Adrenal gland (tissue), 12 donors: Measurements from ENCODE around the gene VPS13D. TPM values are rescaled to one million over a fixed set of nuclear protein-coding genes. Genes with fewer than 3 reads are reported as not detected.
"Not testable (repeated sequence)": the region's sequence is repeated elsewhere in the genome, so short reads cannot be mapped to it uniquely, and the experiment has no call there.

Source experiments
- DNase-seq, 7 donors: peaks; one replicate each; pipeline ENCODE4 v3.0.0-alpha.2; 2019 to 2020
- H3K27ac ChIP-seq, 5 donors: fragments of 200-600 bp; sonication (generic) in 4 of 5; 1 replicate in 3 of 5; 2 replicates in 2 of 5; pipeline versions ENCODE4 v1.5.1 to v1.8.0; 2016 to 2020; ENCODE audit warnings: mild to moderate bottlenecking in 1 of 5
- H3K27me3 ChIP-seq: fragments of 200-600 bp; 2 replicates; pipeline ENCODE4 v1.8.0; 2021
- H3K36me3 ChIP-seq, 2 donors: fragments of 200-600 bp; replicated peaks in 1 of 2; 1 replicate in 1 of 2; 2 replicates in 1 of 2; pipeline versions ENCODE4 v1.5.1 to v1.8.0; 2018 to 2022
- H3K4me1 ChIP-seq, 2 donors: fragments of 200-600 bp; replicated peaks in 1 of 2; 1 replicate in 1 of 2; 2 replicates in 1 of 2; pipeline versions ENCODE4 v1.5.1 to v1.8.0; 2018 to 2021
- H3K4me3 ChIP-seq, 4 donors: fragments of 200-600 bp; sonication (generic) in 3 of 4; one replicate each; pipeline ENCODE4 v1.5.1; 2016 to 2018
- H3K9me3 ChIP-seq, 3 donors: fragments of 200-600 bp; sonication (generic) in 1 of 3; replicated peaks in 1 of 3; 1 replicate in 2 of 3; 2 replicates in 1 of 3; pipeline versions ENCODE4 v1.5.1 to v1.8.0; 2016 to 2021
- POLR2A ChIP-seq, 2 donors: fragments of 450-650 bp; IDR thresholded peaks; one replicate each; pipeline ENCODE4 v1.6.1; 2017; ENCODE audit warnings: antibody characterized with exemption in 2 of 2, mild to moderate bottlenecking in 2 of 2, moderate library complexity in 1 of 2
- WGBS, 4 donors: extraction: QIAGEN DNeasy Blood & Tissue Kit in 2 of 4; methylation state at CpG; one replicate each; pipeline versions ENCODE4 v1.1.5 to v1.1.7; 2013 to 2017; 5-methylcytosine and 5-hydroxymethylcytosine counted together
- intact Hi-C, 2 donors: fragments of 100-400 bp; cut with DNase I; formaldehyde crosslinking; loops; one replicate each; pipeline versions ENCODE4 v1.14.1 to v1.15.0; 2022 to 2023
- polyA plus RNA-seq, 3 donors: library from polyadenylated mRNA; stranded (reverse); fragments of 200-250 nt in 2 of 3; fragments of 350-450 nt in 1 of 3; fragmentation: Illumina TruSeq in 1 of 3; extraction: RNeasy Lipid Tissue Mini Kit (QIAGEN cat#74804) in 1 of 3; gene quantifications; one replicate each; pipeline ENCODE4 v1.2.3, GENCODE V29; 2013 to 2014
- total RNA-seq, 9 donors: library from RNA; depleted of rRNA in 4 of 9; stranded (reverse); fragments of >200 nt in 4 of 9; fragments of 120-200 nt in 1 of 9; fragmentation: NEBNext Ultra II Directional in 1 of 9; extraction: Animal tissue kit (Norgen Biotek cat#: 25700) in 1 of 9; gene quantifications; one replicate each; pipeline versions ENCODE4 v1.1.0 to v1.2.4, GENCODE V29; 2013 to 2023
- TF ChIP-seq, protein P1 (sequence below), 6 experiments: fragments of 450-650 bp in 4 of 6; fragments of 200-600 bp in 2 of 6; sonication (generic) in 1 of 6; IDR thresholded peaks; 1 replicate in 5 of 6; 2 replicates in 1 of 6; pipeline versions ENCODE4 v1.5.1 to v1.8.0; 2016 to 2021; ENCODE audit warnings: antibody characterized with exemption in 6 of 6, mild to moderate bottlenecking in 2 of 6, moderate library complexity in 1 of 6
- donor health status: healthy with polysubstance abuse.
- donor health status: Bipolar disorder and iron deficiency.
- donor health status: DM: yes; HTN: yes; CAD: no.
- donor health status: DM: no; HTN: no; CAD: no.
- donor health status: DM: no; HTN: no; CAD: no.
- donor health status: DM: yes; HTN: yes; CAD: no.

VPS13D gene
- total and polyA plus RNA-seq, 12 donors, result 17.0 to 62.3 (median 39.9) TPM

DNA sequence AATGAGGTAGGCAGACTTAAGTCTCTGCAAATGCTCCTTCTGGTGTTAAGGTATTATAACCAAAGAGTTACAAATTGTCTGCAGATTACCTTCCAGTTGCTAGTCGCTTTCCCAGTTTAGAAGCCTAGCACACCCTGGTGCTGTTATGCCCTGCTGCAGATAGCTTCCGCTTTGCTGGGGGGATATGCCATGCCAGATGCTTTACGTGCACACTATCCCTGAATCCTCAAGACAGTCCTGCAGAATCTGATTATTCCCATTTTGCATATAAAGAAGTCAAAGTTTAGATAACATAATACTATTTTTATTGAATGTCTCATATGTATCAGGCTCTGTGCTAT is 221.7 kb downstream of the VPS13D start:
- Histone ChIP-seq H3K4me3 (no peak overlapping the region), H3K27me3 (no peaks in the 10 kb centered on the region), H3K4me1 (peaks cover 37 to 76% of the 10 kb centered on the region in 2 donors), H3K9me3 (no peaks in the 10 kb centered on the region), H3K27ac (peak overlapping the region in 2 of 5 donors; percentile 70 to 75), H3K36me3 (no peaks in the 10 kb centered on the region)
- WGBS, 4 donors, result 96 to 98% (median 97%) methylated on average over 3 of the region's 3 CpGs
- intact Hi-C loops, result no loop called here
- no peak for DNase-seq
- no peak for TF ChIP-seq POLR2A (IDR thresholded peaks at IDR 0.05)
- TF ChIP-seq, protein P1, sequence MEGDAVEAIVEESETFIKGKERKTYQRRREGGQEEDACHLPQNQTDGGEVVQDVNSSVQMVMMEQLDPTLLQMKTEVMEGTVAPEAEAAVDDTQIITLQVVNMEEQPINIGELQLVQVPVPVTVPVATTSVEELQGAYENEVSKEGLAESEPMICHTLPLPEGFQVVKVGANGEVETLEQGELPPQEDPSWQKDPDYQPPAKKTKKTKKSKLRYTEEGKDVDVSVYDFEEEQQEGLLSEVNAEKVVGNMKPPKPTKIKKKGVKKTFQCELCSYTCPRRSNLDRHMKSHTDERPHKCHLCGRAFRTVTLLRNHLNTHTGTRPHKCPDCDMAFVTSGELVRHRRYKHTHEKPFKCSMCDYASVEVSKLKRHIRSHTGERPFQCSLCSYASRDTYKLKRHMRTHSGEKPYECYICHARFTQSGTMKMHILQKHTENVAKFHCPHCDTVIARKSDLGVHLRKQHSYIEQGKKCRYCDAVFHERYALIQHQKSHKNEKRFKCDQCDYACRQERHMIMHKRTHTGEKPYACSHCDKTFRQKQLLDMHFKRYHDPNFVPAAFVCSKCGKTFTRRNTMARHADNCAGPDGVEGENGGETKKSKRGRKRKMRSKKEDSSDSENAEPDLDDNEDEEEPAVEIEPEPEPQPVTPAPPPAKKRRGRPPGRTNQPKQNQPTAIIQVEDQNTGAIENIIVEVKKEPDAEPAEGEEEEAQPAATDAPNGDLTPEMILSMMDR (IDR thresholded peaks at IDR 0.05), result no peak

DNA sequence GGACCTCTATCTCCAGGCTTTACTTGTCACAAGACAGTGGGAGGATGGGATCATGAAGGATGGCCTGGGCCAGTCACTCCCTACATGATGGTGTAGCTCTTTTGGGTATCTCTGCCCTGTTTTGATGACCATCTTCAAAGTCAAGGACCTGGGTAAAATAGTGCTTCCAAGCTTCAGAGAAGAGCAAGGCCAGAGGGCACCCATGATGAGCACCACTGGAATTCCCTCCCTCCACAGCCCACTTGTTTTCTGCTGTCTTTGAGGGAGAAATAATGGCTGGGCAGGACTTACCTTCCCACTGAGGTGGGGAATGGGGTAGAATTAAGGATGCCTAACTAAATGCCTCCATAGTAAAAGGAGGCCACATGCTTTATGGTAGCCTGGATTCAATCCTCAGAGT is 222.4 kb downstream of the VPS13D start:
- DNase-seq, result no peak
- intact Hi-C loops, result no loop called here
- no peaks in the 10 kb centered on the region for H3K27me3 ChIP-seq
- no peak for TF ChIP-seq POLR2A (IDR thresholded peaks at IDR 0.05)
- TF ChIP-seq, protein P1 (IDR thresholded peaks at IDR 0.05), result no peak
- H3K9me3 ChIP-seq, result no peaks in the 10 kb centered on the region
- no peak overlapping the region for H3K4me3 ChIP-seq
- no peaks in the 10 kb centered on the region for H3K36me3 ChIP-seq
- peak overlapping the region in 1 of 5 donors; percentile 35 for H3K27ac ChIP-seq
- H3K4me1 ChIP-seq, result peaks cover 37 to 76% of the 10 kb centered on the region in 2 donors

DNA sequence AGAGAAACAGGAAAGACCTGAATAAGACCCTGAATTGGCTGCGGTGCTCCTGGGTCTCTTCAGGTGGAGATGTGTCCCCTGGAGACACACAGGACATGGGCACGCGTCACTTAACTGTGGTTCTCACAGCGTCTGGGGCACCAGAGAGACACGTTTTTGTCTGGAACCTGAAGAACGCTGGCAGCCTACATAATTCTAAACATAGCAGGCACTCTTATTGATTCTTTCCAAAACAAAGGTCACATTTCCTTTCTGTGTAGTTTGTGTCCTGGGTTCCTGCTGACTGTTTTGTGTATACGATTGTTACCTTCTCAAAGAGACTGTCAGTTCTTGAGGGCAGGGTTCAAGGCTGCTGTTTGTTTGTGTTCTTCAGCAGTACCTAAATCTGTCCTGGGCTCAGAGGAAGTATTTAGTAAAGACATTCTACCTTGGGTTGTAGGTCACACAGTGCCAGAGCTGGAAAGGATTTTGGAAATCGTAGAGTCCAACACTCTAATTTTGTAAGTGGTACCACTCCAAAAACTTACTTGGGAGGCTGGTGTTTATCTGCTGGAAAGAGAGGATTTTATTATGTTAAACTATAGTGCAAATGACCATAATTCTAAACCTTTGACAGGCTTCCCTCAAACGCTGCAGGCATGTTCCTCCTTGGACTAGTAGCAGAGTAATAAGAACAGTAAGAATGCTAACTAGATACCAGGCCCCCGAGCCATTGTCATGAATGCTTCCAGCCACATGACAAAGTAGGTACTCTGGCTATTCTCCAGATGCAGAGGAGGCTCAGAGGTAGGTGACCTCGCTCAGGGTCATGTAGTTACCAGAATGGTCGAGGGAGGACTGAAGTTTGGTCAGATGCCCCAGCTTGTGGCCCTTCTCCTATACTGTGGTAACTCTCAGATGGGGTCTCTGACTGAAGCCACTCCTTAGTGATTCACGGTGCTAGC is 223.8 kb downstream of the VPS13D start:
- DNase-seq, result peak in 1 of 7 donors; percentile 33
- H3K27me3 ChIP-seq, result no peaks in the 10 kb centered on the region
- WGBS, 4 donors, result 58 to 61% (median 59%) methylated on average over 13 of the region's 13 CpGs
- peaks cover 25 to 73% of the 10 kb centered on the region in 2 donors for H3K4me1 ChIP-seq
- no peak overlapping the region for H3K4me3 ChIP-seq
- intact Hi-C loops, result no loop called here
- peak overlapping the region in 3 of 5 donors; percentile 0 to 86 (median 57) for H3K27ac ChIP-seq
- no peaks in the 10 kb centered on the region for H3K36me3 ChIP-seq
- TF ChIP-seq, protein P1 (IDR thresholded peaks at IDR 0.05), result no peak
- no peak for TF ChIP-seq POLR2A (IDR thresholded peaks at IDR 0.05)
- no peaks in the 10 kb centered on the region for H3K9me3 ChIP-seq

DNA sequence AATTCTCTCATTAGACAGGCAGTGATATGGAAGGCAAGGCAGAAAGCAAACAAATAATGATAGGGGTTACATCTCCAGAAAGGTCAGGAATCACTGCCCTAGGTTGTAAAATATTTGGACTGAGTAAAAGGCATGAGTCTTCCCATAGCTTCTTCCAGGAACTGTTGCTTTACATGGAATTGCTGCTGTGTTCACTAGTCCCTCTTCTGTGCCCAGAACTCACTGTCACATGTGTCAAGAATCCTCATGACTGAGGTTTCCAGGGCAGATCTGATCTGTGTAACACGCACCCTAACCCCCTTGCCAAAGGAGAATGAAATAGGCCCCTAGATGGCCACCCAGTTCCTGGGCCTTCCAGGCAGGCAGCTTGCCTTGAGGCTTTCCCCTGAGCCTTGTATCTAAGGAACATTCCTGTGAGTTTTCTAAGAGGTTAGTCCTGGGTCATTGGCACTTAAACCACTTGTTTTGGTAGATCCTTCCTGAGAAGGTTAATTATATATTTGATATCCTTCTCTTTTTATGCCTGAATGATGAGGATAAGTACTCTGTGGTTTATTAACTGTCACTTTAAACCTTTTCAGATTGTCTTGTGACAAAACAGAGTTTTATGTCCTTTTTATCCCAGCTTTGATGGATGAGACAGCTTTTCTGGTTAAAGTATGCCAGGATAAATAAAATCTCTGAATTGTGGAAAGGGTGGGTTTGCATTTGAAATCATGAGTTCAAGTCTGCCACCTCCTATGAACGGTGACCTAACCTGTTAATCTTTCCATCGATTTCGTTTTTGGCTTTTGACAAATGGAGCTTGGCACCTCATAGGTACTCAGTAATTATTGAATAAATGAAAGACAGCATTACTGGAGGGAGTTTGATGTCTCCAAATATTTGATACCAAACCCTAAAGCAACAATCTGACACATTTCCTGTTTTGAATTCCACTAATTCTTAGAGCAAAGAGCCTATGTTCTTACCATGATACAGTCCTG is 224.9 kb downstream of the VPS13D start:
- WGBS, 4 donors, result 59 to 75% (median 68%) methylated on average over 4 of the region's 4 CpGs
- Histone ChIP-seq H3K9me3 (no peaks in the 10 kb centered on the region), H3K27me3 (no peaks in the 10 kb centered on the region), H3K4me1 (peaks cover 16 to 65% of the 10 kb centered on the region in 2 donors), H3K27ac (peak overlapping the region in 3 of 5 donors; percentile 0 to 86 (median 57)), H3K36me3 (no peaks in the 10 kb centered on the region), H3K4me3 (no peak overlapping the region)
- TF ChIP-seq POLR2A (IDR thresholded peaks at IDR 0.05), result no peak
- TF ChIP-seq, protein P1 (IDR thresholded peaks at IDR 0.05), result no peak
- peak in 1 of 7 donors; percentile 40 for DNase-seq
- intact Hi-C loops, result no loop called here

DNA sequence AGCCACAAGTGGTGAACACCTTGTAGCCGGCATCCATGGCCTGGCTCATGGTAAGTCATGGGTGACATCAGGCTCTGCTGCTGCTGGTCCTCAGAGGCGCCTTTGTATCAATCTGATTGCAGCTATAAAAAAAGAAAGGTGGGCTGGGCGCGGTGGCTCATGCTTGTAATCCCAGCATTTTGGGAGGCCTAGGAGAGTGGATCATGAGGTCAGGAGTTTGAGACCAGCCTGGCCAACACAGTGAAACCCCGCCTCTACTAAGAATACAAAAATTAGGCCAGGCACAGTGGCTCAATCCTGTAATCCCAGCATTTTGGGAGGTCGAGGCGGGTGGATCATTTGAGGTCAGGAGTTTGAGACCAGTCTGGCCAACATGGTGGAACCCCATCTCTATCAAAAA is 226.3 kb downstream of the VPS13D start:
- H3K27me3 ChIP-seq, intact Hi-C loops, H3K4me3 ChIP-seq, DNase-seq, H3K36me3 ChIP-seq, H3K9me3 ChIP-seq: not testable (repeated sequence)
- 94 to 99% (median 97%) methylated on average over 6 to 7 of the region's 7 CpGs for WGBS, 4 donors
- peaks cover 14 to 58% of the 10 kb centered on the region in 2 donors for H3K4me1 ChIP-seq
- peak overlapping the region in 2 of 5 donors; percentile 55 to 57 for H3K27ac ChIP-seq
